ENCODE measurements around the gene ABI3.

GRCh38 chr17:49235896-49236295 lies 25.4 kb downstream of the ABI3 start:
- TF ChIP-seq ZHX1 (conservative IDR thresholded peaks at IDR 0.05; ENCODE audit: low read length) (no peak), HDAC2 (IDR thresholded peaks at IDR 0.05) (no peak), CTCF (IDR thresholded peaks at IDR 0.05 in 2 of 3, conservative IDR thresholded peaks at IDR 0.05 in 1 of 3; ENCODE audit: insufficient read depth in 2 of 3, low read depth in 1 of 3, low read length in 3 of 3) (no peak), AFF1 (IDR thresholded peaks at IDR 0.05; ENCODE audit: low read depth in 1 of 2, partially characterized antibody in 2 of 2) (no peak), ZFP1 (CRISPR knock-in tag; IDR thresholded peaks at IDR 0.05) (no peak), RREB1 (CRISPR knock-in tag; IDR thresholded peaks at IDR 0.05) (no peak), POLR2AphosphoS2 (IDR thresholded peaks at IDR 0.05; ENCODE audit: low read length) (no peak), HOMEZ (CRISPR knock-in tag; IDR thresholded peaks at IDR 0.05) (no peak), BMI1 (IDR thresholded peaks at IDR 0.05; ENCODE audit: low read length) (no peak), EP300 (IDR thresholded peaks at IDR 0.05; ENCODE audit: low read length) (no peak), NCOA6 (IDR thresholded peaks at IDR 0.05) (no peak), NFYB (IDR thresholded peaks at IDR 0.05; ENCODE audit: extremely low read depth, insufficient read length) (no peak), TBP (optimal IDR thresholded peaks at IDR 0.05; ENCODE audit: low read depth, low read length) (no peak), POLR2AphosphoS5 (IDR thresholded peaks at IDR 0.05; ENCODE audit: control insufficient read depth, insufficient read depth, low read depth, low read length) (no peak)

Data from K562 (cell line).